Measurements from ENCODE around the gene POLE. TPM values are rescaled to one million over a fixed set of nuclear protein-coding genes. Genes with fewer than 3 reads are reported as not detected.

Gene POLE
- total and polyA plus RNA-seq, 10 of the 15 experiments (the other 5 are each of a cell fraction or from before 2014, with no cell fraction given), result 2.3 to 103 (median 37.1) TPM

DNA sequence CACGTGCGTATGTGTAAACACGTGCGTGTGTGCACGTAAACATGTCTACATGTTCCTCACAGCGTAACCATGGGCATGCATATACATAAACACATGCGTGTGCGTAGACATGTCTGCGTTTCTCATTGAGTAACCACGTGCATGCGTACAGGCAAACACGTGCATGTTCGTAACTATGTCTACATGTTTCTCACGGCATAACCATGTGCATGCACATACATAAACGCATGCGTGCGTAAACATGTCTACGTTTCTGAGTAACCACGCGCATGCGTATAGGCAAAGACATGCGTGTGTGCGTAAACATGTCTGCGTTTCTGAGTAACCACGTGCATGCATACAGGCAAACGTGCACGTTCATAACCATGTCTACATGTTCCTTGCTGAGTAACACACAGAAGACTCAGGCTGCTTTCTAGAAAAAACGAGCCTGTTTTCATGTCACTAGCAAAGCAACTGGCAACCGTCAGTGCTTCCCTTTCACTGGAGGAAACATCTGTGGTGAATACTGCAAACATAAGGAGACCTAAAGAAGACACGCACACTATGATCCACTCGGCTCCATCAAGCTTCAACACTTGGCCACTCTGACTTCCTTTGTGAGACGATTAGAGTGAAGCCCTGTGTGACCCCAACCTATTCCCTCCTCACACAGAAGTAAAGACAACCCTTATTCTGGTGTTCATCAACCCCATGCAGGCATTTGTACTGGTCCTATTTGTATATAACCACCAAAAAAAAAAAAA lies 28.8 kb downstream of the POLE start:
- no TSS peak for BruUV-seq (replicated peaks)
- H3K27ac ChIP-seq (ENCODE audit: control insufficient read depth, insufficient read depth), result no peak overlapping the region
- intact Hi-C loops (cut with micrococcal nuclease; ENCODE audit: unreplicated experiment), result no loop called here
- in situ Hi-C loops (cut with MboI), result no loop called here
- H3K9me3 ChIP-seq (replicated peaks; ENCODE audit: control insufficient read depth, insufficient read depth, low read length), result no peaks in the 10 kb centered on the region
- H3K4me3 ChIP-seq, result no peak overlapping the region
- TF ChIP-seq EED (IDR thresholded peaks at IDR 0.05; ENCODE audit: low read depth) (no peak), TCF7 (IDR thresholded peaks at IDR 0.05; ENCODE audit: borderline replicate concordance) (no peak), ZNF274 (IDR thresholded peaks at IDR 0.05; ENCODE audit: insufficient read depth, insufficient read length) (no peak), POLR2AphosphoS5 (IDR thresholded peaks at IDR 0.05; ENCODE audit: low read length) (no peak), NFIC (IDR thresholded peaks at IDR 0.05; ENCODE audit: low read depth, low read length) (no peak), RBBP5 (conservative IDR thresholded peaks at IDR 0.05) (no peak), SP1 (IDR thresholded peaks at IDR 0.05; ENCODE audit: low read depth, low read length) (no peak), BHLHE40 (IDR thresholded peaks at IDR 0.05; ENCODE audit: borderline replicate concordance in 1 of 2, low read depth in 2 of 2, low read length in 1 of 2) (no peak), NR2C2 (IDR thresholded peaks at IDR 0.05; ENCODE audit: borderline replicate concordance, control insufficient read depth, insufficient read length, low read depth) (no peak), MXI1 (IDR thresholded peaks at IDR 0.05; ENCODE audit: low read depth, low read length) (no peak), POLR2A (IDR thresholded peaks at IDR 0.05; ENCODE audit: low read depth, low read length) (0 out of 2 replicates have a peak, but pooled peaks have one; percentile 36)
- TF ChIP-seq, protein P1, sequence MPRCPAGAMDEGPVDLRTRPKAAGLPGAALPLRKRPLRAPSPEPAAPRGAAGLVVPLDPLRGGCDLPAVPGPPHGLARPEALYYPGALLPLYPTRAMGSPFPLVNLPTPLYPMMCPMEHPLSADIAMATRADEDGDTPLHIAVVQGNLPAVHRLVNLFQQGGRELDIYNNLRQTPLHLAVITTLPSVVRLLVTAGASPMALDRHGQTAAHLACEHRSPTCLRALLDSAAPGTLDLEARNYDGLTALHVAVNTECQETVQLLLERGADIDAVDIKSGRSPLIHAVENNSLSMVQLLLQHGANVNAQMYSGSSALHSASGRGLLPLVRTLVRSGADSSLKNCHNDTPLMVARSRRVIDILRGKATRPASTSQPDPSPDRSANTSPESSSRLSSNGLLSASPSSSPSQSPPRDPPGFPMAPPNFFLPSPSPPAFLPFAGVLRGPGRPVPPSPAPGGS (IDR thresholded peaks at IDR 0.05; ENCODE audit: borderline replicate concordance, insufficient read depth, low read depth, low read length, poor library complexity, severe bottlenecking), result peak; percentile 79
- TF ChIP-seq, protein P2, sequence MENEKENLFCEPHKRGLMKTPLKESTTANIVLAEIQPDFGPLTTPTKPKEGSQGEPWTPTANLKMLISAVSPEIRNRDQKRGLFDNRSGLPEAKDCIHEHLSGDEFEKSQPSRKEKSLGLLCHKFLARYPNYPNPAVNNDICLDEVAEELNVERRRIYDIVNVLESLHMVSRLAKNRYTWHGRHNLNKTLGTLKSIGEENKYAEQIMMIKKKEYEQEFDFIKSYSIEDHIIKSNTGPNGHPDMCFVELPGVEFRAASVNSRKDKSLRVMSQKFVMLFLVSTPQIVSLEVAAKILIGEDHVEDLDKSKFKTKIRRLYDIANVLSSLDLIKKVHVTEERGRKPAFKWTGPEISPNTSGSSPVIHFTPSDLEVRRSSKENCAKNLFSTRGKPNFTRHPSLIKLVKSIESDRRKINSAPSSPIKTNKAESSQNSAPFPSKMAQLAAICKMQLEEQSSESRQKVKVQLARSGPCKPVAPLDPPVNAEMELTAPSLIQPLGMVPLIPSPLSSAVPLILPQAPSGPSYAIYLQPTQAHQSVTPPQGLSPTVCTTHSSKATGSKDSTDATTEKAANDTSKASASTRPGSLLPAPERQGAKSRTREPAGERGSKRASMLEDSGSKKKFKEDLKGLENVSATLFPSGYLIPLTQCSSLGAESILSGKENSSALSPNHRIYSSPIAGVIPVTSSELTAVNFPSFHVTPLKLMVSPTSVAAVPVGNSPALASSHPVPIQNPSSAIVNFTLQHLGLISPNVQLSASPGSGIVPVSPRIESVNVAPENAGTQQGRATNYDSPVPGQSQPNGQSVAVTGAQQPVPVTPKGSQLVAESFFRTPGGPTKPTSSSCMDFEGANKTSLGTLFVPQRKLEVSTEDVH (IDR thresholded peaks at IDR 0.05; ENCODE audit: low read depth, partially characterized antibody), result no peak
- no peak overlapping the region for H3K4me2 ChIP-seq (ENCODE audit: control insufficient read depth, insufficient read depth)
- no peaks in the 10 kb centered on the region for H4K20me1 ChIP-seq (ENCODE audit: control insufficient read depth, insufficient read depth)
- DNase-seq (ENCODE audit: low read depth, low spot score) (no peak), FAIRE-seq (no peak), ATAC-seq (no peak)
- H2AFZ ChIP-seq (ENCODE audit: control insufficient read depth, low read depth, low read length), result no peak overlapping the region
- SMC1A ChIA-PET (ENCODE audit: uncharacterized antibody, unreplicated experiment), result no interaction called here
- POLR2A ChIA-PET, result interaction anchor here (0.6 kb wide), 1 partner anchor 29 kb away, joined by 4 read pairs; the partner anchor contains the start of gene POLE
- H3K27me3 ChIP-seq (replicated peaks in 1 of 2; ENCODE audit: control insufficient read depth in 2 of 2, insufficient read depth in 2 of 2, low read length in 1 of 2), result no peaks in the 10 kb centered on the region
- H3K79me2 ChIP-seq (ENCODE audit: control insufficient read depth, insufficient read depth, low read length), result no peaks in the 10 kb centered on the region
- CTCF ChIA-PET, result no interaction called here
- H3K4me1 ChIP-seq (ENCODE audit: control insufficient read depth, insufficient read depth, low read length), result no peaks in the 10 kb centered on the region
- H3K36me3 ChIP-seq (ENCODE audit: control insufficient read depth in 2 of 2, insufficient read depth in 2 of 2, low read length in 1 of 2), result peaks cover 29 to 41% of the 10 kb centered on the region in 2 experiments; a peak in 3 of 4 replicates
- 93% methylated on average over 32 of the region's 32 CpGs for WGBS (ENCODE audit: insufficient coverage, insufficient replicate concordance, low lambda C conversion rate, missing lambda C conversion rate)
- RAD21 ChIA-PET (ENCODE audit: unreplicated experiment), result no interaction called here
- H3K9ac ChIP-seq (ENCODE audit: control insufficient read depth, insufficient read depth, low read length), result no peak overlapping the region

Measured in GM12878 (cell line).